ENCODE data around the gene MCOLN2. TPM values are rescaled to one million over a fixed set of nuclear protein-coding genes. Genes with fewer than 3 reads are reported as not detected.

MCOLN2 gene
- total RNA-seq, 1 donor from 2014 or later: 0.11 TPM

DNA sequence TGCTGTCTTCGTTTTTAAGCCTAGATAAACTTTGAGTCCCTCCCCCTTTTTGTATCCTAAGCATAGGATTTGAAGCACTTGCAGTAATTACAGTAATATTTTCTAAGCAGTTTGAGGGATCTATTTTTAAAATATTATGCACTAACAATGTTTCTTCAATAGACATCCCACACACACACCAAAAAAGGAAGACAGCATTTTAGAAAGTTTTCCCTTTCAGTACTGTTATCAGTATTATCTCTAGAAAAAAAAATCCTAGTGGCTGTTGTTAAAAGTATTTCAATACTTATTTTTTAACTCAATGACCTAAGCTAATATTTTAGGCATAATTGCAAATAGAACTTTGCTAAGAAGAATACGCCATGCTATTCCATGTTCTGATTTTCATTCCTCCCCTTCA is 36.3 kb upstream of the MCOLN2 start:
- Histone ChIP-seq H3K9ac (no peak overlapping the region), H3F3A (ENCODE audit: low read depth) (no peaks in the 10 kb centered on the region), H3K27ac (no peak overlapping the region), H3K4me3 (no peak overlapping the region), H3K27me3 (no peaks in the 10 kb centered on the region), H3K9me3 (ENCODE audit: low read depth) (no peaks in the 10 kb centered on the region), H3K4me2 (no peak overlapping the region), H3K4me1 (no peaks in the 10 kb centered on the region), H3K36me3 (no peaks in the 10 kb centered on the region), H4K20me1 (ENCODE audit: low read depth) (no peaks in the 10 kb centered on the region), H2AFZ (replicated peaks) (no peak overlapping the region), H3K79me2 (ENCODE audit: low read depth) (no peaks in the 10 kb centered on the region)
- H3K27me3 Mint-ChIP-seq (ENCODE audit: insufficient read depth, low read depth): no peaks in the 10 kb centered on the region
- no peak overlapping the region for H3K4me3 Mint-ChIP-seq
- no peaks in the 10 kb centered on the region for H3K4me1 Mint-ChIP-seq
- DNase-seq (ENCODE audit: low spot score): no peak
- no peaks in the 10 kb centered on the region for H3K9me3 Mint-ChIP-seq
- no peak for TF ChIP-seq EZH2phosphoT487 (IDR thresholded peaks at IDR 0.05)
- no peak for TF ChIP-seq EZH2 (IDR thresholded peaks at IDR 0.05)
- TF ChIP-seq, protein P1, sequence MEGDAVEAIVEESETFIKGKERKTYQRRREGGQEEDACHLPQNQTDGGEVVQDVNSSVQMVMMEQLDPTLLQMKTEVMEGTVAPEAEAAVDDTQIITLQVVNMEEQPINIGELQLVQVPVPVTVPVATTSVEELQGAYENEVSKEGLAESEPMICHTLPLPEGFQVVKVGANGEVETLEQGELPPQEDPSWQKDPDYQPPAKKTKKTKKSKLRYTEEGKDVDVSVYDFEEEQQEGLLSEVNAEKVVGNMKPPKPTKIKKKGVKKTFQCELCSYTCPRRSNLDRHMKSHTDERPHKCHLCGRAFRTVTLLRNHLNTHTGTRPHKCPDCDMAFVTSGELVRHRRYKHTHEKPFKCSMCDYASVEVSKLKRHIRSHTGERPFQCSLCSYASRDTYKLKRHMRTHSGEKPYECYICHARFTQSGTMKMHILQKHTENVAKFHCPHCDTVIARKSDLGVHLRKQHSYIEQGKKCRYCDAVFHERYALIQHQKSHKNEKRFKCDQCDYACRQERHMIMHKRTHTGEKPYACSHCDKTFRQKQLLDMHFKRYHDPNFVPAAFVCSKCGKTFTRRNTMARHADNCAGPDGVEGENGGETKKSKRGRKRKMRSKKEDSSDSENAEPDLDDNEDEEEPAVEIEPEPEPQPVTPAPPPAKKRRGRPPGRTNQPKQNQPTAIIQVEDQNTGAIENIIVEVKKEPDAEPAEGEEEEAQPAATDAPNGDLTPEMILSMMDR (IDR thresholded peaks at IDR 0.05): no peak
- H3K27ac Mint-ChIP-seq: no peak overlapping the region
- H3K36me3 Mint-ChIP-seq: no peaks in the 10 kb centered on the region

DNA sequence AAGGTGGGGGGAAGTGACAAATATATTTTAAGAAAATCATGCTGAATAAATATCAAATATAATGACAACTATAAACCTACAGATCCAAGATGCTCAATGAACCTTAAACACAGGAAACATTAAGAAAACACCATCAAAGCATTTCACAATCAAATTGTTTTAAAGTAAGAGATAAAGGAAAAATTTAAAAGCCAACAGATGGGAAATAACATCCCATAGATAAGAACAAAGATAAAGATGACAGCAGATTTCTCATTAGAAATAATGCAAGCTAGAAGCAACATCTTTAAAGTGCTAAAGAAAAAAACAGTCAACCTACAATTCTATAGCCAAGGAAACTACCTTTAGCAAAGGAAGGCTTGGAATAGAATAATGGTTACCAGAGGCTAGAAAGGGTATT is 33.6 kb upstream of the MCOLN2 start:
- no peak overlapping the region for H3K27ac Mint-ChIP-seq
- TF ChIP-seq, protein P1 (IDR thresholded peaks at IDR 0.05): no peak
- TF ChIP-seq EZH2phosphoT487 (IDR thresholded peaks at IDR 0.05): no peak
- no peak for TF ChIP-seq EZH2 (IDR thresholded peaks at IDR 0.05)
- no peaks in the 10 kb centered on the region for H3K4me1 ChIP-seq

GRCh38 chr1:85028151-85028550 is 31.2 kb upstream of the MCOLN2 start:
- no peak for TF ChIP-seq EZH2phosphoT487 (IDR thresholded peaks at IDR 0.05)
- no peak for TF ChIP-seq EZH2 (IDR thresholded peaks at IDR 0.05)
- TF ChIP-seq, protein P1 (IDR thresholded peaks at IDR 0.05): no peak
- no peak overlapping the region for H3K27ac Mint-ChIP-seq
- no peak overlapping the region for H3K4me3 Mint-ChIP-seq

More for the DNA sequence above, 33.6 kb upstream of the MCOLN2 start:
- Mint-ChIP-seq H3K4me3 (no peak overlapping the region), H3K27me3 (ENCODE audit: insufficient read depth, low read depth) (no peaks in the 10 kb centered on the region), H3K9me3 (no peaks in the 10 kb centered on the region), H3K36me3 (no peaks in the 10 kb centered on the region), H3K4me1 (no peaks in the 10 kb centered on the region)
- Histone ChIP-seq H3K27ac (no peak overlapping the region), H3K79me2 (ENCODE audit: low read depth) (no peaks in the 10 kb centered on the region), H3K4me2 (no peak overlapping the region), H2AFZ (replicated peaks) (no peak overlapping the region), H4K20me1 (ENCODE audit: low read depth) (no peaks in the 10 kb centered on the region), H3K9ac (no peak overlapping the region), H3F3A (ENCODE audit: low read depth) (no peaks in the 10 kb centered on the region), H3K36me3 (no peaks in the 10 kb centered on the region), H3K4me3 (no peak overlapping the region), H3K9me3 (ENCODE audit: low read depth) (no peaks in the 10 kb centered on the region), H3K27me3 (no peaks in the 10 kb centered on the region)
- DNase-seq (ENCODE audit: low spot score): no peak

More at GRCh38 chr1:85028151-85028550, 31.2 kb upstream of the MCOLN2 start:
- no peaks in the 10 kb centered on the region for H3K79me2 ChIP-seq (ENCODE audit: low read depth)
- H3K27me3 ChIP-seq: no peaks in the 10 kb centered on the region
- no peak overlapping the region for H3K9ac ChIP-seq
- H3F3A ChIP-seq (ENCODE audit: low read depth): no peaks in the 10 kb centered on the region
- no peak overlapping the region for H2AFZ ChIP-seq (replicated peaks)
- H3K9me3 ChIP-seq (ENCODE audit: low read depth): no peaks in the 10 kb centered on the region
- H3K4me3 ChIP-seq: no peak overlapping the region
- H3K4me2 ChIP-seq: no peak overlapping the region
- Mint-ChIP-seq H3K4me1 (no peaks in the 10 kb centered on the region), H3K27me3 (ENCODE audit: insufficient read depth, low read depth) (no peaks in the 10 kb centered on the region), H3K36me3 (no peaks in the 10 kb centered on the region), H3K9me3 (no peaks in the 10 kb centered on the region)
- no peaks in the 10 kb centered on the region for H4K20me1 ChIP-seq (ENCODE audit: low read depth)
- DNase-seq (ENCODE audit: low spot score): no peak
- no peak overlapping the region for H3K27ac ChIP-seq
- H3K36me3 ChIP-seq: no peaks in the 10 kb centered on the region
- no peaks in the 10 kb centered on the region for H3K4me1 ChIP-seq

All from neural progenitor cell (in vitro differentiated cells).